Skeletal muscle satellite cell (primary cell): ENCODE data around the gene SPATA6L.

Experiments used
- H3K27me3 ChIP-seq: 2 replicates; pipeline ENCODE4 v1.7.0; 2013; ENCODE audit warnings: low read length; ENCODE audit not compliant: control insufficient read depth, insufficient read depth
- H3K36me3 ChIP-seq: 2 replicates; pipeline ENCODE4 v1.7.0; 2013; ENCODE audit warnings: mild to moderate bottlenecking, control low read depth, low read length; ENCODE audit not compliant: insufficient read depth
- H3K4me1 ChIP-seq: 2 replicates; pipeline ENCODE4 v1.7.0; 2013; ENCODE audit warnings: low read length; ENCODE audit not compliant: control insufficient read depth, insufficient read depth
- H3K4me2 ChIP-seq: 2 replicates; pipeline ENCODE4 v1.7.0; 2013; ENCODE audit warnings: mild to moderate bottlenecking, low read length
- H3K4me3 ChIP-seq: 2 replicates; pipeline ENCODE4 v1.7.0; 2013; ENCODE audit warnings: low read length
- H3K9ac ChIP-seq: 2 replicates; pipeline ENCODE4 v1.7.0; 2013; ENCODE audit warnings: mild to moderate bottlenecking, low read depth, low read length, moderate library complexity
- H3K9me3 ChIP-seq: replicated peaks from 2 replicates; pipeline ENCODE4 v1.7.0; 2013; ENCODE audit warnings: mild to moderate bottlenecking, control low read depth, low read length

SPATA6L gene

GRCh38 chr9:4566806-4567205 lies 99.5 kb downstream of the SPATA6L start:
- Histone ChIP-seq H3K4me3 (no peak overlapping the region), H3K9me3 (no peaks in the 10 kb centered on the region), H3K27me3 (no peaks in the 10 kb centered on the region), H3K4me2 (no peak overlapping the region), H3K9ac (no peak overlapping the region), H3K4me1 (no peaks in the 10 kb centered on the region), H3K36me3 (peaks cover 3% of the 10 kb centered on the region)

GRCh38 chr9:4563105-4563504 lies 103.2 kb downstream of the SPATA6L start:
- Histone ChIP-seq H3K27me3 (no peaks in the 10 kb centered on the region), H3K4me2 (no peak overlapping the region), H3K4me1 (no peaks in the 10 kb centered on the region), H3K9ac (no peak overlapping the region), H3K9me3 (no peaks in the 10 kb centered on the region), H3K4me3 (no peak overlapping the region), H3K36me3 (peaks cover 3% of the 10 kb centered on the region)

GRCh38 chr9:4559261-4560182 lies 106.8 kb downstream of the SPATA6L start:
- H3K4me2 ChIP-seq, result no peak overlapping the region
- H3K4me1 ChIP-seq, result peaks cover 10% of the 10 kb centered on the region

GRCh38 chr9:4558371-4558998 lies 107.8 kb downstream of the SPATA6L start:
- H3K9me3 ChIP-seq, result no peaks in the 10 kb centered on the region
- no peak overlapping the region for H3K4me2 ChIP-seq
- no peaks in the 10 kb centered on the region for H3K36me3 ChIP-seq
- H3K27me3 ChIP-seq, result no peaks in the 10 kb centered on the region
- peaks cover 20% of the 10 kb centered on the region for H3K4me1 ChIP-seq
- no peak overlapping the region for H3K9ac ChIP-seq
- no peak overlapping the region for H3K4me3 ChIP-seq

More at GRCh38 chr9:4559261-4560182, 106.8 kb downstream of the SPATA6L start:
- Histone ChIP-seq H3K4me3 (no peak overlapping the region), H3K36me3 (no peaks in the 10 kb centered on the region), H3K27me3 (no peaks in the 10 kb centered on the region), H3K9me3 (no peaks in the 10 kb centered on the region), H3K9ac (no peak overlapping the region)

- Histone ChIP-seq H3K4me1 (peaks cover 21% of the 10 kb centered on the region), H3K4me3 (no peak overlapping the region), H3K27me3 (no peaks in the 10 kb centered on the region), H3K9ac (no peak overlapping the region), H3K4me2 (no peak overlapping the region), H3K9me3 (no peaks in the 10 kb centered on the region), H3K36me3 (no peaks in the 10 kb centered on the region)
Observed at GRCh38 chr9:4555236-4555635, 111.0 kb downstream of the SPATA6L start.

- H3K36me3 ChIP-seq, result no peaks in the 10 kb centered on the region
- no peak overlapping the region for H3K4me2 ChIP-seq
- no peak overlapping the region for H3K4me3 ChIP-seq
- peaks cover 21% of the 10 kb centered on the region for H3K4me1 ChIP-seq
- no peak overlapping the region for H3K9ac ChIP-seq
- H3K9me3 ChIP-seq, result no peaks in the 10 kb centered on the region
- no peaks in the 10 kb centered on the region for H3K27me3 ChIP-seq
Observed at GRCh38 chr9:4553951-4554381, 112.3 kb downstream of the SPATA6L start.

GRCh38 chr9:4550777-4551484 lies 115.3 kb downstream of the SPATA6L start:
- H3K36me3 ChIP-seq, result no peaks in the 10 kb centered on the region
- no peak overlapping the region for H3K4me3 ChIP-seq
- no peak overlapping the region for H3K9ac ChIP-seq
- H3K27me3 ChIP-seq, result no peaks in the 10 kb centered on the region
- no peak overlapping the region for H3K4me2 ChIP-seq
- no peaks in the 10 kb centered on the region for H3K9me3 ChIP-seq
- peaks cover 28% of the 10 kb centered on the region for H3K4me1 ChIP-seq

- Histone ChIP-seq H3K27me3 (no peaks in the 10 kb centered on the region), H3K4me1 (peaks cover 22% of the 10 kb centered on the region), H3K4me3 (no peak overlapping the region), H3K9me3 (no peaks in the 10 kb centered on the region), H3K9ac (no peak overlapping the region), H3K36me3 (no peaks in the 10 kb centered on the region), H3K4me2 (no peak overlapping the region)
Observed at GRCh38 chr9:4549751-4550295, 116.5 kb downstream of the SPATA6L start.

- no peak overlapping the region for H3K4me3 ChIP-seq
- H3K27me3 ChIP-seq, result no peaks in the 10 kb centered on the region
- H3K9me3 ChIP-seq, result no peaks in the 10 kb centered on the region
- H3K9ac ChIP-seq, result no peak overlapping the region
- H3K4me1 ChIP-seq, result peaks cover 14% of the 10 kb centered on the region
- no peak overlapping the region for H3K4me2 ChIP-seq
- H3K36me3 ChIP-seq, result no peaks in the 10 kb centered on the region
Observed at GRCh38 chr9:4548811-4549725, 117.2 kb downstream of the SPATA6L start.
